ENCODE results near the gene ADARB1.

The ADARB1 gene

DNA sequence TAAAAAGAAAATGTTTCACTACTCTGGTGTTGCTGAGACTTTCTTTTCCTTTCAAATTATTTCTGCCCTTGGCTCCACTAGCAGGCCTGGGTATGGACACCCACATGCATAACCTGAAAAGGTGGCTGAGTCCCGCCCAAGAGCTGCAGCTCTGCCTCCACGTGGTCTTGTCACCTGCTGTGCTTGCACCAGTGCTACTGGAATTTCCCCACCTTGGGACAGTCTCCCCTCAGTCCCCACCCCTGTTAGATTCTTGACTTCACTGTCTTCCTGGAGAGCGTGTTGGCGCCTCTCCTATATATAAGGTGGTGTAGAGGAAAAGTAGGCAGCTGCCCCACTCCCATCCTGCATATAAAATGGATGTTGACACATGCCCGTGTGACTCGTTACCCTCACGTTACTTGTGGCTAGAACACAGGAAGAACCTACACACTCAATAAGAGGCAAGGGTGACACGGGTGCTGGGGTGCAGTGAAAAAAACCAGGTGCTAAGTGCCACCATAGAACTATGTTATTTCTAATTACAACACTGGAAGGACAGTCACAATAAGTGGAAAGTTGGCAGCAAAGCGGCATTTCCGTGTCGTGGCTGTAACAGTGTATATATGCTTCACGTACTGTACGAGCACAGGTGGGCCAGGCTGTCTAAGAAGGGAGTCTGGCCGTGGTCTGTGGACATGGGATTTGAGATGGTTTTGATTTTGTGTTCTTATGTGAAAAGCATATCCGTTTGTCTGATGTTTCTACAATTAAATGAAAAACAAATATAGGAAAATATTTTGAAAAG lies 152.4 kb downstream of the ADARB1 start:
- peak; percentile 55 for DNase-seq (ENCODE audit: low read depth)

DNA sequence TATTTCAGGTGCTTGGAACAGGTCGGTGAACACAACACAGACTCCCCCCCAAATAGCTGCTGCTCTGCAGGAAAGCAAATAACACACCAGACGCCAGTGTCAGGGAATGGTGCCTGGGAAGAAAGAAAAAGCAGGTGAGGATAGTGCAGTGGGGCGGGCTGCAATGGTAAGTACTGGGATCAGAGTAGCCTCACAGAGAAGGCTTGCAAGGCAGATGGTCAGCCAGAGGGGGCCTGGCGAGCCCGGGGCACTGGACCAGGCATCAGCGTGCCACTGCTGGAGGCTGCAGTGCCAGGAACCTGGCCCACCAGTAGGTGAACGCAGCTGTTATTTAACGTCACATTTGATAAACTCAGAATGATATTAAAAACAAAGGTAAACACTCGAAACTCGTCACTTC lies 153.4 kb downstream of the ADARB1 start:
- no peak for DNase-seq (ENCODE audit: low read depth)

DNA sequence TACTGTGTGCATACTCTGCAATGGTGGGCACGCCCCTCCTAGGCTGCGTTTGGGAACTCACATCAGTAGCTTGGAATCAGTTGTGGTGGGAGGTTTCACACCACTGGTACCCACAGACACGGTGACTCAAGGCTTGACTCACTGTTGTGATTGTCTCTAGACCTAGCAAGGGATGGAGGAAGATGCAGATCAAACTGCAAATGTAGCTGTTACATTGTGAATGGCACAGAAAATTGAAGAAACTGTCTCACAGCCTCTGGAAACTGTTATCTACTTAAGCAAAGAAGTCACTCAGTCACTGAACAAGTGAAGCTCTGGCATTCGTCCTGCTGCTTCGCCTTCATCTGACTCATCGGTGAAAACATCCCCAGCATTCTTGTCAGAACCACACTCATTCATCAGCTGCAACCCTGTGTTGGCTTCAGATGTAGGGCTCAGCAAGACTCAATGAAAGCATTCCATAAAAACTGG lies 153.8 kb downstream of the ADARB1 start:
- peak; percentile 95 for DNase-seq (ENCODE audit: low read depth)

DNA sequence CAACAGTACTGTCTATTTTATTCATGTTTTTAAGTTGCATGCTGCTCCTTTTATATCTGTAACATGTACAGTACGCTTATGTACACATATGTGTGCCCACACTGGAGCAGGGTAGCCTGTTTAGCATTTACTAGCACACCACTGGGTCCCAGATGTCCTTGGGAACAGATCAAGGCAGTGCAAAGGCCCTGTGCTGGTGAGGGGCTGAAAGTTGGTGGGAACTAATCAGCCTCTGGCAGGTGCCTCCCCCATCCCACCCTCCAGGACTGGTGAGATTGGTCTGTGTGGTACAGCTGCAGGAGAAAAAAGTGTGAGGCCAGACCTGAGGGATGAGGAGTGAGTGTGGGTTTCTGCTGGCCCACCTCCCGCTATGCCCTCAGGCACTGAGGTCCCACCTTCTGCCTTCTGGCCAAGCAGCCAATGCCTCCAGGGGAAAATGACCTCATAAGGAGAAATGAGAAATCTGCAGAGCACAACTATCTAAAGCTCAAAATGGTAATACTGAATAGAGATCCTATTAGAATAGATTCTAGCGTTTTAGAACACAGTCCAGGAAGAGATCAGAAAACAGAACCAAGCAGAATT lies 154.4 kb downstream of the ADARB1 start:
- DNase-seq (ENCODE audit: low read depth) = peak; percentile 72

DNA sequence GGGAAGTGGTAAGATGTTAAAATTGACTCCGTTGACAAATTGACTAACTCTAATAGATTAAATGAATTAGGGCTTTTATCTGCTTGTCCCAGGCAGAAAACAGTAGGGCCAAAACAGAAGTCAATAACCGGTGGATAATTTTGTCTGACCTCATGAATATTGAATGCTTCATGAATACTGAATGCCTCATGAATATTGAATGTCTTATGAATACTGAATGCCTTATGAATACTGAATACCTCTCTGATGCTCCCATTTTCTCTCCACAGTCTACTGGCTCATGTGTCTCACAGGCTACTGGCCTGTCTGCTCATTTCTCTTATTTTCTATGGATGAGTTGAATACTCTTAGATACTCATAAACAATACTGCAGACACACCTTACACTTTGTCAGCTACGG lies 157.3 kb downstream of the ADARB1 start:
- DNase-seq (ENCODE audit: low read depth) = no peak

DNA sequence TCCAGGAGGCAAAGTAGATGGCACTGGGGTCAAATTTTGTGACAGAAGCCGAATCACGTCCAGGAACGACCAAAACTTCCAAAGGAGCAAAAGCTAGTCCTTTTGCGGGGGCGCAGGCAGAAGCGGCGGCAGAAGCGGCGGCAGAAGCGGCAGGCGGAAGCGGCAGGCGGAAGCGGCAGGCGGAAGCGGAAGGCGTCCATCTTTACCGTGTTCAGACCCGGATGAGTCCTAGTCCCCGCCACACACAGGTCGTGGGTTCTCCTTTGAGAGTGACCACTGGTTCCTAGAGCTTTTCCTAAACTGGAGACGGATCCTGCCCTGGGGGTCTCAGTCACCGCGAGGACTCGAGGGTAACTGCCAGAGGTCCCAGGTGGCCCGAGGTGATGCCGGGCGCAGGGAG lies 159.7 kb downstream of the ADARB1 start:
- DNase-seq (ENCODE audit: low read depth) = no peak

DNA sequence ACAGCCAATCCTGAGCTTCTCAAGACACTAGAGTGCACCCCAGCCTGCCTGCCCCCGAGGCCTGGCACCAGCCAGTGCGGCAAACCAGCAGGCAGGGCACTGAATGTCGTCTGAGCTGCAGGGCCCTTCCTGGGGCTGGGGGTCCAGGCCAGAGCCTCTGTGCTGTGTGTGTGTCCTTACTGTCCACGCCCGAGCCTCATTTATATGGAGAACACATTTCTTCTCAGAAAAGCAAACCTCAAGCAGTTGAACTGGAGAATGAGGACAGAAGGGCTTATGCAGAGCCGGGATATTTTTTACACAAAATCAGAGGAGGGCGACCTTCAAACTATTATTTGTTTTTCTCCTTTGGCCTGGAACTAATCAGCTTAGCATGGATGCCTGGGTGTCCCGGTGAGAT lies 160.6 kb downstream of the ADARB1 start:
- no peak for DNase-seq (ENCODE audit: low read depth)

DNA sequence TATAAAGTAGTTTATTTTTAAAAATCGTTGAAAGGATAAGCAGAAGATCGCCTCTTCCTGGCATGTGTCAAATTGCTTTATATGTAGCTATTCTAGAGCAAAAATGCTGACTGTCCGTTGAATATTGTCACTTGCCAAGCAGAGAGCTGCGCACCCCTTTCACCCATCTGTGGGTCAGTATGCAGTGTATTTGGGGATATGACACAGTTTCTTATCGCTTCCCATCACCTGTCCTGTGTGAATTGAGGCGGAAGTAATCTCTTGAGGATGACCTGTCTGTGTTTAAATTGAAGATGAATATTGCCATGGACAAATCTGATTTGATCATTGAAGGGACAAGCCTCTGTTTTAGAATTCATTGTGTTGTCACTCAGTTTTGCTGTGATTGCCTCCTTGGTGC lies 161.1 kb downstream of the ADARB1 start:
- no peak for DNase-seq (ENCODE audit: low read depth)

DNA sequence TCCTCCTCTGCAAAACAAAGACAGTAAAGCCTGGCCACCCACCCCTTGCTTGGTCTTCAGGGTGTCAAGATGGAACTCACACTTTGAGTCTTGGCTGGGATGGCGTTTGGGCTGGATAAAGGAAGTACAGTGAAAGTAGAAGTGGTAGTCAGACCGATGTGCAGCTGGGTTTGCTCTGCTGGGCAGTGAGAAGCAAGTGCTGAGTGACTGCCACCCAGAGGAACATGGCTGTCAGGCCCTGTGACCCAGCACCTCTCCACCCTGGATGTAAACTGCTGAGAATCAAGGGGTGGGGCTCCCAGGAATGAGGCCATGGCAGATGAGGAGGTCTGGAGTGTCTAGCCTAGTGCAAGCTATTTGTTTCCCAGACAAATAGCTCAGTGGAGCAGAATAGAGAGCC lies 162.1 kb downstream of the ADARB1 start:
- no peak for DNase-seq (ENCODE audit: low read depth)

DNA sequence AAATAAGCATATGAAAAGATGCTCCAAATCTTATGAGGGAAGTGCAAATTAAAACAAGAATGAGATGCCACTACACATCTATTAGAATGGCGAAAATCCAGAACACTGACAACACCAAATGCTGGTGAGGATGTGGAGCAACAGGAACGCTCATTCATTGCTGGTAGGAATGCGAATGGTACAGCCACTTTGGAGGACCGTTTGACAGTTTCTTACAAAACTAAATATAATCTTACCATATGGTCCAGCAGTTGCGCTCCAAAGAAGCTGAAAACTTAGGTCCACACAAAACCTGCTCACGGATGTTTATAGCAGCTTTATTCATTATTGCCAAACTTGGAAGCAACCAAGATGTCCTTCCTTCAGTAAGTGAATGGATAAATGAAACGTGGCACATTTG lies 163.0 kb downstream of the ADARB1 start:
- DNase-seq (ENCODE audit: low read depth) = no peak

DNA sequence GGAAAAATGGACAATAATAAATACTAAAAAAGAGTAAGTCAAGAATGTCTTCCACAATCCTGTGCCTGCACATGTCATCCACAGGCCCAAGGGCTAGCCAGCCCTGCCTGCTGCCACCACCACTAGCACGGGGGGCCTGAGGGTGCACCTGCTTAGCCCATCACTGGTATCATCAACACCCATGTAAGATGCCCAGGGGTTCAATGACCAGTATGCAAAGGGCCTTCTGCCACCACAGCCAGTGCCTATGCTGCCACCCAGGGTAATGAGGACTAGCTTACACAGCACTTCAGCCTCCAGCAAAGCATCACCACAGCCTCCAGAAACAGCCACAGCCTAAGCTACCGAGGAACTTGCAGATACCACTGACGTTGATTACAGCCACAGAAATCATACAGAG lies 167.0 kb downstream of the ADARB1 start:
- DNase-seq (ENCODE audit: low read depth) = no peak

DNA sequence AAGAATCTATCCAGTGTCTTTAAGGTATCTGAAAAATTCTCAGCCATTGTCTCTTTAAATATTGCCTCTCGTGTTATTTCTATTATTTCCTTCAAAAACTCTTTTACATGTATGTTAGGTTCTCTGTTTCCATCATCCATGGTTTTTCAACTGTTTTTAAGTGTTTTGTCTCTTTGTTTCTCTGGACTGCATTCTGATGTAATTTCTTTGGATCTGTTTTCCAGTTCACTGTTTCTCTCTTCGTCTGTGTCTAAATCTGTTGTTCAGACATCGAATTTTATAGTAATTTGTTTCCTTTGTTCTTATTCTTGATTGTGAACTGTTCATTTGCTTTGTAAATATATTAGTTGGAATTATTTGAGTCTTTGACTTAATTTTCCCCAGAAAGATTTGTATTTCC lies 169.2 kb downstream of the ADARB1 start:
- no peak for DNase-seq (ENCODE audit: low read depth)

DNA sequence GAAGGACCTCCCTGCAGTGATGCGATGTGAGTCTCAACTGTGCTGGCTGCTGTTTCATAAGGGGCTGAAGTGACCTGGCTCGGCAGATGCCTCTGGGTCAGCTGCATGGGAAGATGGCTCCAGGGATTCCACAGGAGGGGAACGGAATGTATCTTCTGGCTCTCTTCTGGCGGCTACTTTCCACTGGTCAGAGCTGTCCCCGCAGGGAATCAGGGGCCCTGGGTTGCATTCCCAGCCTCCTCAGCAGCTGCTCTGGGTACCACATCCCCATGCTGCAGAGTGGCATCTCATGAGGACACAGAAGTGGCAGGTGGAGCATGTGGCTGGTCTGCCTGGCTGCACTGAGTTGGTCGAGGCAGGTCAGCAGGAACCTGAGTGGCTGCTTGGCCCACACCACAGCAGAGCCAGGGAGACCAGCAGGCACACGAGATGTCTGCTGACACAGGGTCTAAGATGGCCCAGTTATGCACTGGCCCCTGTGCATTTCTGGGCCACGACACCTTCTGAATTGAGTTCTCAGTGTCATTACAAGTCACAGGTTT lies 170.5 kb downstream of the ADARB1 start:
- DNase-seq (ENCODE audit: low read depth) = no peak

DNA sequence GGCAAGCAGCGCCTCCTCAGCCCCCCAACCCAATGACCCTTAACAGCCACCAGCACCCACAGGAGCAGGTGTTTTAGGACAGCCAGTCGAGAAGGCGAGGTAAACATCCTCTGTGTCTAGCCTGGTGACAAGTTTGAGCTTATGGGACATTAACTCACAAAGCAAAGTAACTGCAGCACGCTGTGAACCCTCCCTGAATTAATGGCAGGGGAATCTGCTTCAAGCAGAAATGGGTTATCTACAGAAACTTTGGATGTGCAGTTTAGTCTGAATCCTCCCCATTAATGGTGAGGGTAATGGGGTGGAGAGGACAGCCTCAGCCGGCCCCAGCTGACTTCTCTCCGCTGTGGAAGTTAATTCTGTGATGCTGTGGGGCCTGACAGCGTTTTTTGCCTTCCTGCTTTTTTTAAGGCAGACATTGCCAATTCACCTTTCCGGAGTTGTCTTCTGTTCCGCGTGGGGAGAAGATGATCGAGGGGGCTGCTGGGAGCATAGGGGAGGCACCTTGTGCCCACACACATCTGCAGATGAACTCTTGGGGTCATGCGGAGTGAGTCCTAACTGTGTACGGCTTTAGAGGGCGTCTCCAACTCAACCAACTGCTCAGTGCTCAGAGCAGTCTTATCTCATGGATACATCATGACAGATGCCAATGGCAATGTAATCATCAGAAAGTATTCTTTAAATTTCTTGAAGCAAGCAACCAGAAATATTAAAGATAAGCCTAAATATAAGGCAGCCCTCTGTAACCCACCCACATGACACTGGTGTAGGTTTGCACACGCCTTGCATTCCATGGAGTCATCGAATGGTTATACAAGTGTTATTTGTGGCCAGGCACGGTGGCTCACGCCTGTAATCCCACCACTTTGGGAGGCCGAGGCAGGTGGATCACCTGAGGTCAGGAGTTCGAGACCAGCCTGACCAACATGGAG lies 172.3 kb downstream of the ADARB1 start:
- DNase-seq (ENCODE audit: low read depth) = no peak

DNA sequence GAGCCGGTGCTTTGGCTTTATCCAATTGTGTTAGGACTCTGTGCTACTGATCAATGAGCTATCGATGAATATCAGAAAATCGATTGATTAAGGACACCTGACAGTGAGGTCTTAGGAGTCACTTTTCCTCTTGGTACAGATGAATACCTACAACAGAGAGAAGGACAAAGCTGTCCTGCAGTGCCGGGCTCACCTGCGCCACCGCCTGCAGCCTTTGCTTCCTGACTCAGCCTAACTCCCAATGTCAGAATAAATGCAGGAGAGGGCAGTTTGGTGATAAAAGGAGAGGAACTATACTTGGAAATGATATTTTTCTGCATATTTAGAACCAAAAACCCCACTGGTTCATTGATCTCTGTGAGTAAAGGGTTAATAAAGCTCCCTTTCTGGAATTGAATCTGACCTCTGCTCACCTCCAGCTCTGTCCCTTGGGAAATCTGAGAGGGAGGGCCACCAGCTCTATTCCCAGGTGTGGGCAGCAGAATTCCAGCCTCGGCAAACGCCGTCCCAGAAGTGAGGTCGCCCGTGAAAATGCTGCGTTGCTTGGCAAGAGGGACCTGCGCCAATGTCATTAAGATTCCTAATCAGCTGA lies 174.0 kb downstream of the ADARB1 start:
- no peak for DNase-seq (ENCODE audit: low read depth)

DNA sequence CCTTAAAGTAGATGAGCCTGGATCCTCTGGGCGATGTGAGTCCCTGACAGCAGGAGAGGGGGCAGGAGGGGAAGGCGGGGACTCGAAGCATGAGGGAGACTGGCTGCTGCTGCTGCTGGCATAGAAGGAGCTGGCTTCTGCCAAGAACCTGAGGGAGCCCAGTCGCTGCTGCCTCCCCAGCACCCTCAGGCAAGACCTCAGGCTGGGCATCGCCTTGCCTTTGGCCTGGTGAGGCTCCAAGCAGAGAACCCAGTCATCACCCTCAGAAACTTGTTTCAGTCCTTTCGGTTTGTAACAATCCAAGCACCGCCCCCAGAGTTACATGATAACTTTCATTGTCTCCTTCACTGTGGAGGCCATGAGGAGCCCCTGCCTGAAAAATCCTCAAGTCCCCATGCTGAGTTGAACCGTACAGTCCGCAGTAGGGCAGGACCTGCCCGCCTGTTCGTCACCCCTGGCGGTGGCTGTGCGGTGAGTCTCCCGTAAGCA lies 174.6 kb downstream of the ADARB1 start:
- DNase-seq (ENCODE audit: low read depth) = peak; percentile 16

DNA sequence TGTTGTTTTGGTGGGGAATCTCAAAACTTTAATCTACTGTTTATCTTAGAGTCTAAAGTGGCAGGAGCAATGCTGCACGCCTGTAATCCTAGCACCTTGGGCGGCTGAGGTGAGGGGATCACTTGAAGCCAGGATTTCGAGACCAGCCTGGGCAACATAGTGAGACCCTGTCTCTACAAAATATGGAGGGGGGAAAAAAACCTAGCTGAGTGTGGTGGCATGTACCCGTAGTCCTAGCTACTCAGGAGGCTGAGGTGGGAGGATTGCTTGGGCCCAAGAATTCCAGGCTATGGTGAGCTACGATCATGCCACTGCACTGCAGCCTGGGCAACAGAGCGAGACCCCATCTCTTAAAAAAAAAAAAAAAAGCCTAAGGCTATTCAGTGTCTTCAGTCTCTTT lies 175.2 kb downstream of the ADARB1 start:
- no peak for DNase-seq (ENCODE audit: low read depth)

DNA sequence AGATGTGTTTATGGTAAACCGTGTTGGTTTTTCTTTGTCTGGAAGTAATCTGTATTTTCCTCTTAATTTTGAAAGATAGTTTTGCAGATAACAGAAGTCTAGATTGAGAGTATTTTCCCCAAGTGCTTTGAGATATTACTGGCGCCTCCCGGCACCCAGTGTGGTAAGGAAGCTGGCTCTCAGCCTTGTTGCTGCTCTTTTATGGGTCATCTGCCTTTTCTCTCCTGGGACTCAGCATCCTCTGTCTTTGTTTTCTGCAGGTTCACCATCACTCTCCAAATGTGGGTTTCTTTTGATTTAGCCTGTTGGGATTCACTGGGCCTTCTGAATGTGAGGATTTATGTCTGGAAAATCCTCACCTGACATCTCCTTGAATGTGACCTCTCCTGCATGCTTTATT lies 175.9 kb downstream of the ADARB1 start:
- DNase-seq (ENCODE audit: low read depth) = no peak

DNA sequence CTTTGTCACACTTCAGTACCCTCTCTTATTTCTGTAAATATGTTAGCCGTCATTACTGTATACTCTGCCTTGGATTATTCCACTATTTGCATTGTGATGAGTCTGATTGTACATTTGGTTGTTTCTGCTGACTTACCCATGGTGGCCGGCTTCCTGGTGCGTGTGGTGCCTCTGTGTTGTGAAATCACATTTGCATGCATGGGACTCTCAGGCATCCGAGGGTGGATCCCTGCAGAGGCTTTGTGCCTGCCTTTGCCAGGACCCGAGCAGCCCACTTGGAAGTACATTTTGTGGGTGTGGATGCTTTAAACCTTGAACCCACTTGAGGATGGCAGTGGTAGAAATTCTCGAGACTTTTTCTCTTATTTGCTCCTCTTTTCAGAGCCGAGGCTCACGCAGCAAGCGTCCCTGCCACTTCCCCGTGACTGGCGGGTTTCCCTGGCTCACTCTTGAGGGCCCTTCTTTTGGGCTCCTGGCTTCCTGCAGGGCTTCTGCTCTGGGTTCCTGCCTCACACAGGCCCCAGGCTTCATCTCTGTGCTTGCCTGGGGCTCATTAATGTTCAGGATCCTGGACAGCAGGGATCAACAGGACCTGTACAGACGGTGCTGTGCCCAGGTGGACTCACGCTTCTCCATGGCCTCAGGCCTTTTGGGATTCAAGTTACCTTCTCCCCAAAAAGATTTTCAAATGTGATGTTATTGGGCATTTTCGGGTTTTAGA lies 176.7 kb downstream of the ADARB1 start:
- DNase-seq (ENCODE audit: low read depth) = no peak

DNA sequence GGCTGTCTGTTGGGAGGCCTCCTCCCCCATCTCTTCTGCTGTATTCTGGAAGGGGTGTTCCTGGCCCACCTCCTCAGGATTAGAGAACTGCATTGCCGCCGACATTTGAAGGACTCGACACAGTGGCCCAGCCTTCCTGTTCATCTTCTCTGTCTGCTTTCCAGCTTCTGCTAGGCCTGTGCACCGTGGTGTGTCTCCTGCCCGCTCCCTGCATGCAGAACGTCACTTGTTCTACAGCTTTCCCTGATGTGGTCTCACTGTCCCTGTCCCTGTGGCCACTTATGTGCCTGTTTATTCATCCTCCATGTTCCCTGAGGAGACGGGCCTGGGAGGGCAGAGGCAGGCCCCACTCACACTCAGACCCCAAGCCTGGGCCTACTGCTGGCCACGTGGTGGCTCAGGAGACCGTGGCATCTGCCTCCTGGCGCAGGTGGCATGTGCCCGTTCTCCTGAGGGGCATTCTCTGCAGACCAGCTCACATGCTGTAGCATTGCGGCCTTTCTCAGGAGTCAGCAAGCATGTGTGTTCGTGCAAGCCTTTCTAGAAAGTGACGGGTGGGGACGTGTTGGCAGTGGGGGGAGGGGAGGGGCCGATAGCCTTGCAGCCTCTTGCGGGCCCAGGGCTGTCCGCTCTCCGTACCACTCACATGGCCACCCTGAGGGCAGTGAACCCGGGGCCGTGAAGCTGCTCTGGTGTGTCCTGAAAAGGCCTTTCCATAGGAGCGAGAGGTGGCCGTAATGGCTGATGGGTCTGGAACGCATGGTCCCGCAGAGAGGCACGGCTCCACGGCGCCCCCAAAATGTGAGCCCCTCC lies 177.5 kb downstream of the ADARB1 start:
- DNase-seq (ENCODE audit: low read depth) = no peak
